ENCODE measurements around the gene SLC26A6. TPM values are rescaled to one million over a fixed set of nuclear protein-coding genes. Genes with fewer than 3 reads are reported as not detected.

The SLC26A6 gene
- total and polyA plus RNA-seq, 2 of the 13 experiments (the other 11 are each of a cell fraction or from before 2014, with no cell fraction given) = 40.7 to 184 TPM

- BruUV-seq (replicated peaks) = no TSS peak
- no peaks in the 10 kb centered on the region for H3K27me3 ChIP-seq (ENCODE audit: control insufficient read depth in 1 of 2, insufficient read depth in 2 of 2, low read length in 2 of 2)
- H4K20me1 ChIP-seq (ENCODE audit: insufficient read depth, low read length) = no peaks in the 10 kb centered on the region
- ChIA-PET CTCF (ENCODE audit: low intra/inter-chr PET ratio, low total read pairs) (no interaction called here), POLR2A (interaction anchor here (0.7 kb wide), 1 partner anchor 17 kb away, joined by 3 read pairs; no protein-coding TSS in a partner anchor)
- H3K4me1 ChIP-seq (ENCODE audit: insufficient read depth, low read length) = peaks cover 23% of the 10 kb centered on the region
- WGBS (ENCODE audit: low lambda C conversion rate) = 94% methylated on average over 1 of the region's 3 CpGs
- no peaks in the 10 kb centered on the region for H3K9me3 ChIP-seq (ENCODE audit: low read length)
- H3K36me3 ChIP-seq (replicated peaks in 1 of 2; ENCODE audit: control insufficient read depth in 1 of 2, insufficient read depth in 2 of 2, low read length in 2 of 2) = peaks cover 1 to 2% of the 10 kb centered on the region in 2 experiments; a peak in 2 of 5 replicates
- intact Hi-C loops (cut with micrococcal nuclease; ENCODE audit: unreplicated experiment) = no loop called here
- no peak overlapping the region for H3K9ac ChIP-seq (ENCODE audit: insufficient read depth, low read depth, low read length)
- FAIRE-seq (no peak), ATAC-seq (no peak), DNase-seq (ENCODE audit: low spot score) (no peak)
- H3K27ac ChIP-seq (ENCODE audit: extremely low read length, insufficient read depth, low read length) = no peak overlapping the region
- in situ Hi-C loops (cut with HindIII; ENCODE audit: extremely low pct_ligation_motif_present, low pct_unique_long_range_greater_than_20kb) = no loop called here
- H3K4me3 ChIP-seq (replicated peaks in 1 of 3; ENCODE audit: insufficient read depth in 1 of 3, low read depth in 2 of 3, low read length in 3 of 3) = no peak overlapping the region
- H3K79me2 ChIP-seq (ENCODE audit: insufficient read depth, low read length) = peaks cover 4% of the 10 kb centered on the region
- TF ChIP-seq NR2F1 (CRISPR knock-in tag; IDR thresholded peaks at IDR 0.05) (peak in 1 of 2 experiments; percentile 37; a peak in 1 of 4 replicates), NR2C2 (CRISPR knock-in tag; IDR thresholded peaks at IDR 0.05; ENCODE audit: borderline replicate concordance) (peak; percentile 67), KLF15 (CRISPR knock-in tag; IDR thresholded peaks at IDR 0.05; ENCODE audit: borderline replicate concordance) (no peak), NR2F6 (IDR thresholded peaks at IDR 0.05) (peak; percentile 45; the same call in 1 of the 2 replicates), NR2F6 (CRISPR knock-in tag; IDR thresholded peaks at IDR 0.05) (no peak)
- H3K4me2 ChIP-seq (ENCODE audit: low read depth, low read length) = no peak overlapping the region
- H2AFZ ChIP-seq (ENCODE audit: low read length) = no peak overlapping the region
Measured at GRCh38 chr3:48641396-48641795, 6.1 kb upstream of the SLC26A6 start.

- ChIA-PET CTCF (ENCODE audit: low intra/inter-chr PET ratio, low total read pairs) (no interaction called here), POLR2A (no interaction called here)
- Histone ChIP-seq H3K4me2 (ENCODE audit: low read depth, low read length) (no peak overlapping the region), H3K9me3 (ENCODE audit: low read length) (no peaks in the 10 kb centered on the region), H4K20me1 (ENCODE audit: insufficient read depth, low read length) (no peaks in the 10 kb centered on the region), H3K4me3 (replicated peaks in 1 of 3; ENCODE audit: insufficient read depth in 1 of 3, low read depth in 2 of 3, low read length in 3 of 3) (no peak overlapping the region), H3K9ac (ENCODE audit: insufficient read depth, low read depth, low read length) (no peak overlapping the region), H3K27ac (ENCODE audit: extremely low read length, insufficient read depth, low read length) (no peak overlapping the region), H3K79me2 (ENCODE audit: insufficient read depth, low read length) (peaks cover 9% of the 10 kb centered on the region), H3K36me3 (replicated peaks in 1 of 2; ENCODE audit: control insufficient read depth in 1 of 2, insufficient read depth in 2 of 2, low read length in 2 of 2) (peaks cover 1 to 2% of the 10 kb centered on the region in 2 experiments; a peak in 2 of 5 replicates), H3K27me3 (ENCODE audit: control insufficient read depth in 1 of 2, insufficient read depth in 2 of 2, low read length in 2 of 2) (no peaks in the 10 kb centered on the region), H3K4me1 (ENCODE audit: insufficient read depth, low read length) (peaks cover 27% of the 10 kb centered on the region), H2AFZ (ENCODE audit: low read length) (no peak overlapping the region)
- FAIRE-seq (no peak), ATAC-seq (no peak), DNase-seq (ENCODE audit: low spot score) (no peak)
- 90% methylated on average over 19 of the region's 38 CpGs for WGBS (ENCODE audit: low lambda C conversion rate)
- TF ChIP-seq GTF2F1 (IDR thresholded peaks at IDR 0.05; ENCODE audit: low read length) = no peak
- TF ChIP-seq ARHGAP35 (CRISPR knock-in tag; IDR thresholded peaks at IDR 0.05; ENCODE audit: borderline replicate concordance) = no peak
- no peak for TF ChIP-seq ZNF101 (CRISPR knock-in tag; IDR thresholded peaks at IDR 0.05; ENCODE audit: borderline replicate concordance, low read depth)
- in situ Hi-C loops (cut with HindIII; ENCODE audit: extremely low pct_ligation_motif_present, low pct_unique_long_range_greater_than_20kb) (no loop called here), intact Hi-C loops (cut with micrococcal nuclease; ENCODE audit: unreplicated experiment) (no loop called here)
- BruUV-seq (replicated peaks) = no TSS peak
Measured at GRCh38 chr3:48639944-48640606, 4.8 kb upstream of the SLC26A6 start.

Measured in HepG2 (cell line).